CD4-positive, alpha-beta T cell treated with Interleukin-21 for 1 hour (primary cell): ENCODE results near the gene ADGRG3.
"Not testable (repeated sequence)": the region's sequence is repeated elsewhere in the genome, so short reads cannot be mapped to it uniquely, and the experiment has no call there.

ENCODE experiments used
- DNase-seq: peaks from one replicate; pipeline ENCODE4 v3.0.0-alpha.2; 2020

ADGRG3 gene

GRCh38 chr16:57663917-57664661, 4.0 kb upstream of the ADGRG3 start:
- DNase-seq = no peak

GRCh38 chr16:57664662-57665025, 3.5 kb upstream of the ADGRG3 start:
- DNase-seq = no peak

- DNase-seq = no peak
These were observed 2.6 kb upstream of the ADGRG3 start for GRCh38 chr16:57665541-57665940.

DNA sequence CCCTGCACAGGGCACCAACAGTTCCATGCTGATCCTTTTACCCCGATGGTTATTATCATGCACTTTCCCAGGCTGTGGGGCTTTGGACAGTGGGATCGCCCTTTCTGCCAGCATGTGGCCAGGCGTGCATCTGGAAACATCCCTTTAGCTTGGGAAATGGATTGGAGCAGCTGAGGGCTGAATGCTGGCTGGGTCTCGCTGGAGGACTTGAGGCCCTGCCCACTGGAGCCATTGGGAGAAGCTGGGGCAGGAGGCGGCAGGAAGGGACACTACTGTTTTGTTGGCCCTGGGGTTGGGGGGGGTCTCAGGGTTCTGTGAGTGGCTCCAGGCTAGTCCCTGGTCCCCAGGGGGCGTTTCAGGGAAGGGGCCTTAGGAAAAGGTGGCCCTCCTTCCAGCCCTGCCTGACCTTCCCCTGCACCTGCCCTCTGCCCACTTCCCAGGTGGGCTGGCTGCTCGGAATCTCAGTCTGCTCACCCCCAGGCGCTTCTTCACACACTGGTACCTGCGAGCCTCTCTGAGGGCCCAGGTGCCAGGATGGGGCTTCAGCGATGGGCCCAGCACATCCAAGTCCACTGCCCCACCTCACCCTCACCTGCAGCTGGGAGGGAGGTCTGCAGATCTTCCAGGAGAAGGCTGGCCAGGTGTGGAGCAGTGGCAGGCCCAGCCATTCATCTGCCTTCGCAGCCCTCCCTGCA, 1.6 kb upstream of the ADGRG3 start:
- DNase-seq = no peak

- no peak for DNase-seq
These were observed 1.0 kb upstream of the ADGRG3 start for GRCh38 chr16:57667048-57667525.

DNA sequence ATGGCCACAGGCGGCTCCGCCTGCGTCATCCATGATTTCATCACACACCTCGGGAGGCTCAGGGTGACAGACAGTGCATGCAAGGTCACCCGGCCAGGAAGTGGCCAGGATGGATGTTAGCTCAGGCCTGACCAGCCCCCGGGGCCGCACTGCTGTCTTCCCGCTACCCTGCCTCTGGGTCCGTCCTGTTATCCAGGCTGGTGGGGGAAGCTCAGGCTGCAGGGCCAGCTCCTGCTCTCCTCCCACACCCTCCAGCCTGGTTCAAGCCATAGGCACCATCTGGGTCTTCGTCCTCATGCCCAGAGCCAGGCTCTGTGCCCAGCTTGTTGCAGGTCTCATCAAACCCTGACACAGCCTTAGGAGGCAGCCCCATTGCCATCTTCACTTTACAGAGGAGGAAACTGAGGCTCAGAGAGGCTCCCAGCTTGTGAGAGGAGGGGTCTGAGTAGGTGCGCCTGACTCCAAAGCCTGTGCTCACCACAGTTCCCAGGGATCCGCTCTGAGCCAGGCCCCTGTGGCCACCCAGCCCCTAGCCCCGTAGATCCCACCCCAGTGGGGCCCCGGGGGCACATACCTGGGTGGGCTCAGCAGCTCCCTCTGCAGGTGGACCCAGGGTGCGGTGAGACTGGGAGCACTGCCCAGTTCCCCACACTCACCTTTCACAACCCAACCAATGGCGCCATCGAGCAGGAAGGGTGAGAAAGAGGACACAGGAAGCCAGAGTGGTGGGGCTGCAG, 412 bp upstream of the ADGRG3 start:
- DNase-seq = peak; percentile 23

DNA sequence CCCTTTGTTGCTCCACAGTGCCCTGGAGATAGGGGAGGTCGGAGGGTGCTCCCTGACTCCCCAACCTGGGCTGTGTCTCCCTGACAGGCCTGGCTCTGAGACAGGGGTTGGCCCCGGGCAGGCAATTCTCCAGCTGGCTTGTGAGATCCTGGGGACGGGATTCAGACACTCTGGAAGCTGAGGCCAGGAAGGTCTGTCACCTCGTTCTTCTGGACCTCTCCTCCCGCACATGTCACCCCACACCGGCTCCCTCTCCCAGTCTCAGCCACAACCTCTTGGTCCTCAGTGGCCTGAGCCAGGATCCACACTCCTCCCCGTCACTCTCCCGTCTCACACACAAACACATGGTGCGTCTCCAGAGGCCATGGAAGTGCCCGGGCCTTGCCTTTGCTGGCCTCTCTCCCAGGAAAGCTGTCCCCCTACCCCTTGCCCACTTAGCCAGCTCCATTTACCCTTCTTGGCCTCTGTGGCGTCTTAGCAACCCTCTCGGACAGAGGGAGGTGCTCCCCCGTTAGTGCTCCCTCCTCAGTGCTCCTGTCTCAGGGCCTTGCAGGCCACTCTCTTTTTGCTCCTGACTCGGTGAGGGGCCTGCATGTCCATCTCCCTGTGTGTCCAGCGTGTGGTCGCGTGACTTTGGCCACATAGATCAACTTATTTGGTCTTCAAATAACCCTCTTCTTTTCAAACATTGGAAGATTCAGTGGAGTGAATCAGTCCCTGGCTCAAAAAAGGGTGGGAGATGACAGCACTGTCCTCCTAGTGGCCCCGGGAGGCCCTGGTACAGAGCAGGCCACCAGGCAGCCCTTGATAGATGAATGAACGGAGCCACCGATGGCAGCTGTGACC, 747 bp downstream of the ADGRG3 start:
- DNase-seq = no peak

DNA sequence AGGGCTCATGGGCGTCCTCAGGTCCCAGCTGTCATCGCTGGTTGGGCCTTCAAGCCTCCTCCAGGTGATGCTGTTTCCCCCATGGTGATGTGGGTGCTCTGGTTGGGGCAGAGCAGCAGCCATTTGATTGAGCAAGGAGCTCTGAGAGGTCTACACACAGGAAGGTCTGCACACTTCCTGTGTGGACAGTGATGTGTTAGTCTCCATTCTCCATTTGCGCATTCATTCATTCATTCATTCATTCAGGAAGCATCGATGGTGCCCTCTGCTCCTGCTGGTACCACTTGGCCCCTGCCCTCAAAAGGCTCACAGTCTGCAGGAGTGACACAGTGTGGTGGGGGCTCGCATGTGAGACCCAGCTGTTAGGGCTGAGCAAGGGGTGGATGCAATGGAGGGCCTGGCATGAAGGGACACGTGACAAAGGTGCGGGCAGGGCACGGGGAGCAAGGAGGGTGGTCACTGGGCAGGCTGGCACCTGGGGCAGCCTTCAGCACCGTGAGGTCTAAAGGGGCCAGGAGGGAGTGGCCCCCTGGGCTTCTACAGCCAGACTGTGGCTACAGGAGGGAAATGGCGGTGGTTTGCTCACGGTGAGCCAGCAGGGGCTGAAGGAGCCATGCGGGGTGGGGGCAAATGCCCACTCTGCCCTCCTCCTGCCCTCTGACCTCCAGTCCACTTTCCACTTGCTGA, 1.5 kb downstream of the ADGRG3 start:
- no peak for DNase-seq

- DNase-seq = no peak
These were observed 2.1 kb downstream of the ADGRG3 start for GRCh38 chr16:57670196-57670595.

DNA sequence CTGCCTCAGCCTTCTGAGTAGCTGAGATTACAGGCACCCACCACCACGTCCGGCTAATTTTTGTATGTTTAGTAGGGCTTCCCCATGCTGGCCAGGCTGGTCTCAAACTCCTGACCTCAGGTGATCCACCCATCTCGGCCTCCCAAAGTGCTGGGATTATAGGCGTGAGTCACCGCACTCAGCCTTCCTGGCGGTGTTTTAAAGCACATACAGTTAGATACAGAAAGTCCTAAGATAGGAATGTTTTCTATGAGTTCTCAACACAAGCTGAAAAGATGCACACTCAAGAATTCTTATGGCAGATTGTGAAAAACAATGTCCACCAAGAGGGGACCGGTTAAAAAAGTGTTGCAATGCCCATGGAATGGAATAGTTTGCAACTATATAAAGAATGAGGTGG, 3.3 kb downstream of the ADGRG3 start:
- not testable (repeated sequence) for DNase-seq

- DNase-seq = no peak
These were observed 4.3 kb downstream of the ADGRG3 start for GRCh38 chr16:57672416-57672815.

DNA sequence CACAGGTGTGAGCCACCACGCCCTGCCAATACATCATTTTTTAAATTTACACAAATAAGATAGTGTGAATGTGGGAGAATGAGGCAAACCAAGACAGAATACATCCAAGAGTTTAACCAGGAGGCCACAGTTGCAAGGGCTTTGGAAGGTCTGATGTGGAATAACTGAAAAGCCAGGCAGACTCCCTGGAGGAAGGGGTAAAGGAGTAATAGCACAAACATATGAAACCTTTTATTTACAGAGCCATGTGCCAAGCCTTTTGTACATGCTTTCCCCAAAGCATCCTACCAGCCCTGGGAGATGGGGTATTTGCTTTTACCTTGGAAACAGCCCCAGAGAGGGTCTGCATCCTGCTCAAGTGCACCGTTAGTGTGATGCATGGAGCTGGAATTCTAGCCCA, 4.7 kb downstream of the ADGRG3 start:
- no peak for DNase-seq

GRCh38 chr16:57675741-57676551, 7.8 kb downstream of the ADGRG3 start:
- DNase-seq = no peak

- DNase-seq = no peak
These were observed 8.5 kb downstream of the ADGRG3 start for GRCh38 chr16:57676553-57677085.

- no peak for DNase-seq
These were observed 9.7 kb downstream of the ADGRG3 start for GRCh38 chr16:57677622-57678369.

DNA sequence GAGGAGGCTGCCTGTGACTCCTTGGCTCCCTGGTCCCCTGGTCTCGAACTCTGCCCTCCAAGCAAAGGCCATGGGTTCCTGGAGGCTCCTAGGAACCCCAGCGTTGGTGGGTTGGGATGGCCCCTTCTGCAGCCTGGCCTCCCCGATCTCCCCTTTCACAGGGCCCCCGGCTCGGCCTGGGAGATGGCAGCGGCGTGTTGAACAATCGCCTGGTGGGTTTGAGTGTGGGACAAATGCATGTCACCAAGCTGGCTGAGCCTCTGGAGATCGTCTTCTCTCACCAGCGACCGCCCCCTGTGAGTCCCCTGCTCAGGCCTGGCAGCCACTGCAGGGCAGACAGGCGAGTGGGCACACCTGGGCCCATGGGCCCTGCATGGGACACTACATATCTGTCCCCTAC, 10.9 kb downstream of the ADGRG3 start:
- DNase-seq = no peak

GRCh38 chr16:57679767-57680482, 11.8 kb downstream of the ADGRG3 start:
- no peak for DNase-seq

- no peak for DNase-seq
These were observed 12.8 kb downstream of the ADGRG3 start for GRCh38 chr16:57680842-57681375.
